T-helper 2 cell (primary cell): ENCODE measurements around the gene SERGEF.

Experiments
- DNase-seq, 5 experiments: peaks; one replicate each; pipeline versions ENCODE4 v3.0.0 to v3.0.0-alpha.2; 2012 to 2022

Gene SERGEF

GRCh38 chr11:17779861-17780594 lies 232.8 kb downstream of the SERGEF start:
- DNase-seq = no peak

- DNase-seq = no peak
Observed at GRCh38 chr11:17778956-17779860, 233.6 kb downstream of the SERGEF start.

GRCh38 chr11:17778352-17778751 lies 234.5 kb downstream of the SERGEF start:
- no peak for DNase-seq

- DNase-seq = no peak
Observed at GRCh38 chr11:17777738-17778091, 235.1 kb downstream of the SERGEF start.

GRCh38 chr11:17777086-17777737 lies 235.6 kb downstream of the SERGEF start:
- no peak for DNase-seq

GRCh38 chr11:17776212-17776875 lies 236.5 kb downstream of the SERGEF start:
- no peak for DNase-seq

- no peak for DNase-seq
Observed at GRCh38 chr11:17775507-17776211, 237.2 kb downstream of the SERGEF start.

- no peak for DNase-seq
Observed at GRCh38 chr11:17775035-17775348, 237.9 kb downstream of the SERGEF start.

- DNase-seq = no peak
Observed at GRCh38 chr11:17774232-17775034, 238.4 kb downstream of the SERGEF start.

- no peak for DNase-seq
Observed at GRCh38 chr11:17773674-17774073, 239.2 kb downstream of the SERGEF start.

- no peak for DNase-seq
Observed at GRCh38 chr11:17772704-17773600, 239.9 kb downstream of the SERGEF start.

GRCh38 chr11:17771841-17772401 lies 240.9 kb downstream of the SERGEF start:
- DNase-seq = no peak

GRCh38 chr11:17771415-17771814 lies 241.4 kb downstream of the SERGEF start:
- DNase-seq = no peak

GRCh38 chr11:17770917-17771316 lies 241.9 kb downstream of the SERGEF start:
- DNase-seq = no peak

GRCh38 chr11:17770048-17770652 lies 242.7 kb downstream of the SERGEF start:
- DNase-seq = no peak

- DNase-seq = no peak
Observed at GRCh38 chr11:17769218-17769617, 243.6 kb downstream of the SERGEF start.

- DNase-seq = no peak
Observed at GRCh38 chr11:17768547-17768946, 244.3 kb downstream of the SERGEF start.

GRCh38 chr11:17767914-17768313 lies 244.9 kb downstream of the SERGEF start:
- no peak for DNase-seq

GRCh38 chr11:17767301-17767885 lies 245.5 kb downstream of the SERGEF start:
- no peak for DNase-seq
